Small intestine (tissue), 7 donors: ENCODE results near the gene FIZ1. TPM values are rescaled to one million over a fixed set of nuclear protein-coding genes. Genes with fewer than 3 reads are reported as not detected.
"Not testable (repeated sequence)": the region's sequence is repeated elsewhere in the genome, so short reads cannot be mapped to it uniquely, and the experiment has no call there.

Source experiments
- DNase-seq, 2 donors: peaks; one replicate each; pipeline versions ENCODE4 v3.0.0 to v3.0.0-alpha.2; 2013
- FAIRE-seq: peaks from 2 replicates; lab custom pipeline; 2012; peaks lifted over from hg19 to GRCh38; lab: Jason Lieb, UNC
- H3K27ac ChIP-seq, 3 donors: one replicate each; pipeline ENCODE4 v1.5.1; 2013; ENCODE audit warnings: low read length in 2 of 3, mild to moderate bottlenecking in 2 of 3, control low read depth in 1 of 3, inconsistent platforms in 1 of 3, low read depth in 1 of 3, moderate library complexity in 1 of 3
- H3K27me3 ChIP-seq, 3 donors: one replicate each; pipeline ENCODE4 v1.6.1; 2013; ENCODE audit warnings: low read length in 3 of 3, inconsistent platforms in 1 of 3; ENCODE audit not compliant: control insufficient read depth in 3 of 3, insufficient read depth in 3 of 3
- H3K36me3 ChIP-seq, 3 donors: one replicate each; pipeline ENCODE4 v1.6.1; 2013; ENCODE audit warnings: low read length in 3 of 3, inconsistent platforms in 1 of 3, low read depth in 1 of 3, mild to moderate bottlenecking in 1 of 3, moderate library complexity in 1 of 3; ENCODE audit not compliant: control insufficient read depth in 3 of 3, insufficient read depth in 2 of 3
- H3K4me1 ChIP-seq, 3 donors: one replicate each; pipeline ENCODE4 v1.6.1; 2013; ENCODE audit warnings: low read length in 2 of 3, inconsistent platforms in 1 of 3, low read depth in 1 of 3, mild to moderate bottlenecking in 1 of 3, moderate library complexity in 1 of 3; ENCODE audit not compliant: control insufficient read depth in 3 of 3, insufficient read depth in 2 of 3
- H3K4me3 ChIP-seq, 3 donors: one replicate each; pipeline ENCODE4 v1.5.1; 2013; ENCODE audit warnings: low read length in 3 of 3, control low read depth in 1 of 3, inconsistent platforms in 1 of 3, low read depth in 1 of 3, mild to moderate bottlenecking in 1 of 3, moderate library complexity in 1 of 3
- H3K9me3 ChIP-seq, 2 donors: one replicate each; pipeline ENCODE4 v1.6.1; 2013; ENCODE audit warnings: low read depth in 1 of 2, low read length in 1 of 2; ENCODE audit not compliant: control insufficient read depth in 2 of 2, insufficient read depth in 1 of 2
- WGBS, 3 donors: extraction: QIAGEN DNeasy Blood & Tissue Kit; methylation state at CpG; one replicate each; pipeline ENCODE4 v1.1.7; 2013; 5-methylcytosine and 5-hydroxymethylcytosine counted together
- polyA plus RNA-seq, 4 donors: library from polyadenylated mRNA; stranded (reverse) in 3 of 4; unstranded in 1 of 4; fragments of 200-250 nt in 3 of 4; fragments of 120-200 nt in 1 of 4; gene quantifications; one replicate each; pipeline versions ENCODE4 v1.2.1 to v1.2.3, GENCODE V29; 2013
- donor health status: healthy with polysubstance abuse.
- donor health status: control.
- donor health status: control.
- donor health status: Bipolar disorder and iron deficiency.
- donor health status: healthy.

FIZ1 gene
- polyA plus RNA-seq, 4 donors: 7.2 to 13.0 (median 7.4) TPM

DNA sequence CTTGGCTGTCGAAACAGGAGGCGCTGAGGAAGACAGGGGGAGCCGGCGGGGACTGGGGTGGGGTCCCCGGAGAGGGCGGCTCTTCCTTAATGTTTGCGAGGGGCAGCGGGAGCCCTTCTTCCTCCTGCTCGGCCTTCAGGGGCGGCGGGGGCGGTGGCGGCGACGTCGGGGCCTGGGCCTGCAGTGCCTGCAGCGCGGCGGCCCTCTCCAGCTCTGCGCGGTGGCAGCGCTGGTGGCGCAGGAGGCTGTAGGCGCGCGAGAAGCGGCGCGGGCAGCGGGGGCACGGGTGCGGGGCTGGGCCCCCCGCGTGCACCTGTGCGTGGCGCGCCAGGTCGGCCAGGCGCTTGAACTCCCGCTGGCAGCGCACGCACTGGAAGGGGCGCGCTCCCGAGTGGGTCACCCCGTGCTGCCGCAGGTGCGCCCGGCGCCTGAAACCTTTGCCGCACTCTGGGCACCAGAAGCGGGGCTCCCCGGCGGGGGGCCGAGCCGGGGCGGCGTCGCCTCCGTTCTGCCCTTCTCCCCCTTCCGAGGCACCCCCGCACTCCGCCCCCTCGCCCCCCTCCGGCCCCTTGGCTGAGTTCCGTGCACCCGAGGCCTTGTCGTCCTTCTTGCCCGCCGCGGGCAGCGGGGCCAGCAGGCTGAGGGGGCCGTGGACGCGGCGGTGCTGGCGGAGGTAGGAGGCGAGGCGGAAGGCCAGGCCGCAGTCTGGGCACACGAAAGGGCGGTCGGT lies 21.1 kb downstream of the FIZ1 start:
- H3K9me3 ChIP-seq: no peaks in the 10 kb centered on the region
- 95 to 97% (median 96%) methylated on average over 55 to 83 of the region's 83 CpGs for WGBS, 3 donors
- FAIRE-seq (no peak), DNase-seq (no peak)
- no peak overlapping the region for H3K27ac ChIP-seq
- H3K4me3 ChIP-seq: no peak overlapping the region
- no peaks in the 10 kb centered on the region for H3K27me3 ChIP-seq
- peaks cover 0 to 21% (median 10%) of the 10 kb centered on the region in 3 donors for H3K36me3 ChIP-seq
- no peaks in the 10 kb centered on the region for H3K4me1 ChIP-seq

DNA sequence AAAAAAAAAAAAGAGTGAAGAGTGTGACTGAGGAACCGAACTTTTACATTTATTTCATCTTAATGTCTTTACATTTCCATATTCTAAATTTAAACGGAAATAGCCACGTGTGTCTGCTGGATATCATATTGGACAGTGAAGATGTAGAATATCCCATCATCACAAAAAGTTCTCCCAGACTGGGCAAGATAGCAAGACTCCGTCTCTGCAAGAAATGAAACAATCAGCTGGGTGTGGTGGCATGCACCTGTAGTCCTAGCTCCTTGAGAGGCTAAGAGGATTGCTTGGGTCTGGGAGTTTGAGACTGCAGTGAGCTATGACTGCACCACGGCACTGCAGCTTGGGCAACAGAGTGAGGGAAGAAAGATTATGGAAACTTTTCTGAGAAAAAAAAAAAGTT lies 22.6 kb downstream of the FIZ1 start:
- WGBS, 3 donors: 85 to 91% (median 88%) methylated on average over 5 of the region's 5 CpGs
- Histone ChIP-seq H3K36me3 (peaks cover 0 to 21% (median 10%) of the 10 kb centered on the region in 3 donors), H3K4me1 (no peaks in the 10 kb centered on the region), H3K27me3 (no peaks in the 10 kb centered on the region), H3K9me3 (no peaks in the 10 kb centered on the region), H3K4me3 (no peak overlapping the region), H3K27ac (no peak overlapping the region)
- FAIRE-seq (no peak), DNase-seq (no peak)

DNA sequence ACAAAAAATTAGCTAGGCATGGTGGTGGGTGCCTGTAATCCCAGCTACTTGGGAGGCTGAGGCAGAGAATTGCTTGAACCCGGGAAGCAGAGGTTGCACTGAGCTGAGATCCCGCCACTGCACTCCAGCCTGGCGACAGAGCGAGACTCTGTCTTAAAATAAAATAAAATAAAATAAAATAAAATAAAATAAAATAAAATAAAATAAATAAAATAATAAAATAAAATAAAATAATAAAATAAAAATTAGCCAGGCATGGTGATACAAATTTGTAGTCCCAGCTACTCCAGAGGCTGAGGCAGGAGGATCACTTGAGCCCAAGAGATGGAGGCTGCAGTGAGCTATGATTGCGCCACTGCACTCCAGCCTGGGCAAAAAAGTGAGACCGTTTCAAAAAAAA lies 25.4 kb downstream of the FIZ1 start:
- 84 to 91% (median 87%) methylated on average over 6 of the region's 6 CpGs for WGBS, 3 donors
- not testable (repeated sequence) for H3K27me3 ChIP-seq, H3K9me3 ChIP-seq, H3K27ac ChIP-seq, H3K4me3 ChIP-seq, H3K4me1 ChIP-seq, FAIRE-seq, DNase-seq
- H3K36me3 ChIP-seq: peaks cover 0 to 21% (median 10%) of the 10 kb centered on the region in 3 donors

DNA sequence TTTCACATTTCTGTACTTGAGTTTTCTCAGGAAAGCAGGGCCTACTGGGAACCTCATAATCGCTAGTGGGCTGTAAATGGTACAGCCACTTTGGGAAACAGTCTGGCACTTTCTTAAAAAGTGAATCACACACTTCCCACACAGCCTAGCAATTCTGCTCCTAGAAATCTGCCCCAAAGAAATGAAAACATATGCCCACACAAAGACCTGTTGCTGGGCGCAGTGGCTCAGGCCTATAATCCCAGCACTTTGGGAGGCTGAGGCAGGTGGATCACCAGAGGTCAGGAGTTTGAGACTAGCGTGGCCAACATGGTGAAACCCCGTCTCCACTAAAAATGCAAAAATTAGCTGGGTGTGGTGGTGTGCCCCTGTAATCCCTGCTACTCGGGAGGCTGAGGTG lies 29.8 kb downstream of the FIZ1 start:
- not testable (repeated sequence) for FAIRE-seq, H3K27me3 ChIP-seq

DNA sequence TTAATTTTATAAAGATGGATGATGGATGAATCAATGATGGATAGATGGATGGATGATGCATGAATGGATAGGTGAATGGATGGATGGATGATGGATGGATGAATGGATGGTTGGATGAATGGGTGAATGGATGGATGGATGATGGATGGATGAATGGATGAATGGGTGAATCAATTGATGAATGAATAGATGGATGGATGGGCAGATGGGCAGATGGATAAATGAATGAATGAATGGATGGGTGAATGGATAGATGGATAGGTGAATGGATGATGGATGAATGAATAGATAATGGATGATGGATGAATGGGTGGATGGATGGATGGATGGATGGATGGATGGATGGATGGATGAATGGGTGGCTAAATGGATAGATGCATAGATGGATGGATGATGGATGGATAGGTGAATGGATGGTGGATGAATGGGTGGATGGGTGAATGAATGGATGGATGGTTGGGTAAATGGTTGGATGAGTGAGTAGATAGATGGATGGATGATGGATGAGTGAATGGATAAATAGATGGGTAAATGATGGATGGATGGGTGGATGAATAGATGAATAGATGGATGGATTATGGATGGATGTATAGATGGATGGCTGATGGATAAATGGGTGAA lies 31.5 kb downstream of the FIZ1 start:
- FAIRE-seq (no peak), DNase-seq (no peak)
- H3K9me3 ChIP-seq: peaks cover 0 to 4% of the 10 kb centered on the region in 2 donors
- H3K27ac ChIP-seq: no peak overlapping the region
- H3K4me3 ChIP-seq: no peak overlapping the region
- no peaks in the 10 kb centered on the region for H3K27me3 ChIP-seq
- H3K4me1 ChIP-seq: peaks cover 0 to 12% (median 0%) of the 10 kb centered on the region in 3 donors
- no peaks in the 10 kb centered on the region for H3K36me3 ChIP-seq

More for the DNA sequence above, 29.8 kb downstream of the FIZ1 start:
- not testable (repeated sequence) for H3K9me3 ChIP-seq, H3K4me3 ChIP-seq, H3K27ac ChIP-seq, H3K36me3 ChIP-seq, DNase-seq, H3K4me1 ChIP-seq
- WGBS, 3 donors: 92 to 93% (median 92%) methylated on average over 5 of the region's 5 CpGs

DNA sequence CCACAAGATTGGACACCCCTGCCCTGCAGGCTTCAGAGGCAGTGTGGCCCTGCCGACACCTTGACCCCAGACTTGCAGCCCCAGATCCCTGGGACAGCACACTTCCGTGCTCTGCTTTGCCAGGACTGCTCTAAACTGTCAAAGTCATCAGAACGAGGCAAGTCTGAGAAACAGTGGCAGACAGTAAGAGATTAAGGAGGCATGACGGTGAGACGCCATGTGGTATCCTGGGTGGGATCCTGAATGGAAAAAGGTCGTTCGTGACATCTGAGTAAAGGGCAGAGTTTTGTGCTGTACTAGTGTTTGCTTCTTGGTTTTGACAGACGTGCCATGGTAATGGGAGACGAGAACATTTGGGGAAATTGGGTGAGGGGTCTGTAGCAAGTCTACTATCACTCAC lies 32.5 kb downstream of the FIZ1 start:
- Histone ChIP-seq H3K36me3 (no peaks in the 10 kb centered on the region), H3K4me3 (no peak overlapping the region), H3K27me3 (no peaks in the 10 kb centered on the region), H3K4me1 (peaks cover 0 to 12% (median 0%) of the 10 kb centered on the region in 3 donors), H3K27ac (no peak overlapping the region), H3K9me3 (peaks cover 0 to 4% of the 10 kb centered on the region in 2 donors)
- WGBS, 3 donors: 45 to 57% (median 56%) methylated on average over 9 of the region's 9 CpGs
- DNase-seq (no peak), FAIRE-seq (no peak)

DNA sequence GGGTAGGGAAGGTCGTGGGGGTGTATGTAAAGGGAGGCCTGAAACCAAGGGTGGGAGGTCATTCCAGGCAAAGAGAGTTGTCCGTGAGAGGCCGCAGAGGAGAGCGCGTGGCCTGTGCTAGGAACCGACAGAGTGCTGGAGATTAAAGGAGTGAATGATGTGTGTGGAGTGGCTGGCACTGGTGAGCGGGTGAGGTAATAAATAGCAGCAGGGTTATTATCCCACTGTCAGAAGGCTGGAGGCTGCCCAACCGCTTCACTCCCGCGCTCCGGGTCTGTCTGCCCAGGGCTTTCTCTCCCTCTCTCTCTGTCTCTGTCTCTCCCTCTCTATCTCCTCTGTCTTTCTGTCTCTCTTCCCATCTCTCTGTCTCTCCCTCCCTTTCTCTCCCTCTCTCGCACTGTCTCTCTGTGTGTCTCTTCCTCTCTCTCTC lies 36.0 kb downstream of the FIZ1 start:
- Histone ChIP-seq H3K27me3 (no peaks in the 10 kb centered on the region), H3K4me3 (no peak overlapping the region), H3K4me1 (peaks cover 0 to 12% (median 0%) of the 10 kb centered on the region in 3 donors), H3K9me3 (peaks cover 2 to 6% of the 10 kb centered on the region in 2 donors), H3K27ac (peak overlapping the region in 1 of 3 donors; percentile 58), H3K36me3 (no peaks in the 10 kb centered on the region)
- DNase-seq: peak; percentile 59 to 68
- WGBS, 3 donors: 14 to 39% (median 37%) methylated on average over 7 to 12 of the region's 12 CpGs
- no peak for FAIRE-seq

DNA sequence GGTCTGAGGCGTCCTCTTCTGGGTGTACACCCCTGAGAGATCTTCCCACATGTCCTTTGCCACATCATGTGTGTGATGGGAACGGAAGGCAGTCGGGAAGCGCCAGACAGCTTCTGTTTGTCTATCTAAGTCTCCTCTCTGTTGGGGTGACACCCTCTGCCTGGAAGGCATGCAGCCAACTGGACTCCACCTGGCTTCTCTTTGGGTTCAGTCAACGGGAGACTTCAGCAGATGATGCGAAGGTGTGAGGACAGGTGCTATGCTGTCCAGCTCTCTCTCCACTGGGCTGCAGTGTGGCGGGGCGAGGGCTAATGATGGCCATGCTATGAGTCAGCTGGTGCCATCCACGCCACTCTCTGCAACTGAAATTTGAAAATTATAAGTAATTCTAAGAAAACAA lies 39.6 kb downstream of the FIZ1 start:
- WGBS, 3 donors: 55 to 77% (median 74%) methylated on average over 9 of the region's 9 CpGs

More for the DNA sequence above, 39.6 kb downstream of the FIZ1 start:
- H3K4me1 ChIP-seq: peaks cover 0 to 12% (median 0%) of the 10 kb centered on the region in 3 donors
- H3K9me3 ChIP-seq: peaks cover 2 to 6% of the 10 kb centered on the region in 2 donors
- H3K36me3 ChIP-seq: no peaks in the 10 kb centered on the region
- H3K4me3 ChIP-seq: no peak overlapping the region
- no peak for FAIRE-seq
- no peak overlapping the region for H3K27ac ChIP-seq
- no peaks in the 10 kb centered on the region for H3K27me3 ChIP-seq
- peak in 1 of 2 donors; percentile 7 for DNase-seq
